ENCODE results near the gene ERCC2.
A peak's percentile ranks its signal among the peaks of the same experiment; 100 is the strongest.

Gene ERCC2

GRCh38 chr19:45376045-45376724, 5.8 kb upstream of the ERCC2 start:
- Mint-ChIP-seq H3K4me3 (no peak overlapping the region), H3K4me1 (peaks cover 11% of the 10 kb centered on the region), H3K9me3 (no peaks in the 10 kb centered on the region), H3K27ac (peak overlapping the region; percentile 64), H3K36me3 (no peaks in the 10 kb centered on the region)
- ATAC-seq (no peak), DNase-seq (ENCODE audit: low spot score in 2 of 2) (no peak)

GRCh38 chr19:45368737-45369340, 1.5 kb downstream of the ERCC2 start:
- H3K27ac Mint-ChIP-seq, result no peak overlapping the region
- ATAC-seq (no peak), DNase-seq (ENCODE audit: low spot score in 2 of 2) (no peak)
- H3K4me3 Mint-ChIP-seq, result peak overlapping the region; percentile 37
- peaks cover 11% of the 10 kb centered on the region for H3K4me1 Mint-ChIP-seq
- no peaks in the 10 kb centered on the region for H3K9me3 Mint-ChIP-seq
- peaks cover 6% of the 10 kb centered on the region for H3K36me3 Mint-ChIP-seq

GRCh38 chr19:45368127-45368526, 2.2 kb downstream of the ERCC2 start:
- Mint-ChIP-seq H3K4me3 (peak overlapping the region; percentile 37), H3K36me3 (peaks cover 6% of the 10 kb centered on the region), H3K27ac (no peak overlapping the region), H3K4me1 (peaks cover 11% of the 10 kb centered on the region), H3K9me3 (no peaks in the 10 kb centered on the region)
- DNase-seq (ENCODE audit: low spot score in 2 of 2), result no peak
- ATAC-seq, result no peak

- ATAC-seq (no peak), DNase-seq (ENCODE audit: low spot score in 2 of 2) (no peak)
- peaks cover 6% of the 10 kb centered on the region for H3K4me1 Mint-ChIP-seq
- H3K36me3 Mint-ChIP-seq, result peaks cover 7% of the 10 kb centered on the region
- no peak overlapping the region for H3K27ac Mint-ChIP-seq
- H3K9me3 Mint-ChIP-seq, result no peaks in the 10 kb centered on the region
- no peak overlapping the region for H3K4me3 Mint-ChIP-seq
Observed at GRCh38 chr19:45364696-45365095, 5.7 kb downstream of the ERCC2 start.

GRCh38 chr19:45363861-45364459, 6.4 kb downstream of the ERCC2 start:
- Mint-ChIP-seq H3K4me1 (peaks cover 4% of the 10 kb centered on the region), H3K9me3 (no peaks in the 10 kb centered on the region), H3K4me3 (no peak overlapping the region), H3K27ac (no peak overlapping the region), H3K36me3 (peaks cover 15% of the 10 kb centered on the region)
- DNase-seq (ENCODE audit: low spot score in 2 of 2) (no peak), ATAC-seq (no peak)

- no peak for DNase-seq (ENCODE audit: low spot score in 2 of 2)
- no peaks in the 10 kb centered on the region for H3K4me1 Mint-ChIP-seq
- peak overlapping the region; percentile 32 for H3K27ac Mint-ChIP-seq
- H3K9me3 Mint-ChIP-seq, result no peaks in the 10 kb centered on the region
- H3K4me3 Mint-ChIP-seq, result no peak overlapping the region
- ATAC-seq, result no peak
- H3K36me3 Mint-ChIP-seq, result peaks cover 26% of the 10 kb centered on the region
Observed at GRCh38 chr19:45362291-45362690, 8.1 kb downstream of the ERCC2 start.

GRCh38 chr19:45361608-45362007, 8.8 kb downstream of the ERCC2 start:
- Mint-ChIP-seq H3K4me3 (no peak overlapping the region), H3K27ac (peak overlapping the region; percentile 32), H3K4me1 (no peaks in the 10 kb centered on the region), H3K36me3 (peaks cover 26% of the 10 kb centered on the region), H3K9me3 (no peaks in the 10 kb centered on the region)
- DNase-seq (ENCODE audit: low spot score in 2 of 2), result no peak
- ATAC-seq, result no peak

DNA sequence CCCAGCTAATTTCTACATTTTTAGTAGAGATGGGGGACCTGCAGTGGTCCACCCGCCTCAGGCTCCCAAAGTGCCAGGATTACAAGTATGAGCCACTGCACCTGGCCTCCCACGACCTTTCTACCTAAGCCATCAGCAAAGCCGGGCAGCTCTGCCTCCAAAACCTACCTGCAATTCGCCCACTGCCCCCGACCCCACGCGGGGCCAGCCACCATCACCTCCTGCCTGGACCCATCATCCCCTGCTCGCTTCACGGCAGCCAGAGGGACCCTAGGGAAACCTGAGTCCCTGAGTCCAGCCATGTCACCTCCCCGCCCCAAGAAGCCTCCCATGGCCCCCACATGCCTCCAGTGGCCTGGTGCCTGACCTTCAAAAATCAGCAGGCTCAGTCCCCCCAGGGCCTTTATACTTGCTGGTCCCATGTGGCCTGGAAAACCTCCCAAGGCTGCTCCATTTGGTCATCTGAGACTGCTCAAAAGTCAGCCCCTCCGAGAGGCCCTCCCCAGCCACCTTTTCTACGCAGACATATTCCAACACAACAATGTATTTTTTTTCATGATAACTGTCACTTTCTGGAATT, 12.1 kb downstream of the ERCC2 start:
- H3K4me1 Mint-ChIP-seq, result no peaks in the 10 kb centered on the region

DNA sequence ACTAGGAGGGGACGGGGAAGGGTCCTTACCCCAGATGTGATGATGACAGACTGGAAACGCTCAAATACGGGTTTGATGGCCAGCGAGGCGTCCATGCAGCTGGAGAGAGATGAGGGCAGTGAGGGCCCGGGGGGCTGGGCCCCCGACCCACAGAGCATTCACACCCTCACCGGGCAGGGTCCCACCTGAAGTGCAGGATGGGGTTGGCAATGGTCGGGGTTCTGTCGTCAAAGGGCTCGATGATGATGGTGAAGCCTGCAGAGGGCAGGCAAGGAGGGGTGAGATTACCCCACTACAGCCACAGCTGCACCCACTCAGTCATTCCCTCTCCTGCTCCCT, 13.0 kb downstream of the ERCC2 start:
- H3K9me3 Mint-ChIP-seq, result no peaks in the 10 kb centered on the region
- no peaks in the 10 kb centered on the region for H3K4me1 Mint-ChIP-seq
- DNase-seq (ENCODE audit: low spot score in 2 of 2) (no peak), ATAC-seq (no peak)
- H3K27ac Mint-ChIP-seq, result no peak overlapping the region
- peaks cover 32% of the 10 kb centered on the region for H3K36me3 Mint-ChIP-seq
- H3K4me3 Mint-ChIP-seq, result no peak overlapping the region

More for the DNA sequence above, 12.1 kb downstream of the ERCC2 start:
- H3K27ac Mint-ChIP-seq, result peak overlapping the region; percentile 63
- H3K4me3 Mint-ChIP-seq, result no peak overlapping the region
- peaks cover 32% of the 10 kb centered on the region for H3K36me3 Mint-ChIP-seq
- ATAC-seq, result no peak
- no peak for DNase-seq (ENCODE audit: low spot score in 2 of 2)
- H3K9me3 Mint-ChIP-seq, result no peaks in the 10 kb centered on the region

DNA sequence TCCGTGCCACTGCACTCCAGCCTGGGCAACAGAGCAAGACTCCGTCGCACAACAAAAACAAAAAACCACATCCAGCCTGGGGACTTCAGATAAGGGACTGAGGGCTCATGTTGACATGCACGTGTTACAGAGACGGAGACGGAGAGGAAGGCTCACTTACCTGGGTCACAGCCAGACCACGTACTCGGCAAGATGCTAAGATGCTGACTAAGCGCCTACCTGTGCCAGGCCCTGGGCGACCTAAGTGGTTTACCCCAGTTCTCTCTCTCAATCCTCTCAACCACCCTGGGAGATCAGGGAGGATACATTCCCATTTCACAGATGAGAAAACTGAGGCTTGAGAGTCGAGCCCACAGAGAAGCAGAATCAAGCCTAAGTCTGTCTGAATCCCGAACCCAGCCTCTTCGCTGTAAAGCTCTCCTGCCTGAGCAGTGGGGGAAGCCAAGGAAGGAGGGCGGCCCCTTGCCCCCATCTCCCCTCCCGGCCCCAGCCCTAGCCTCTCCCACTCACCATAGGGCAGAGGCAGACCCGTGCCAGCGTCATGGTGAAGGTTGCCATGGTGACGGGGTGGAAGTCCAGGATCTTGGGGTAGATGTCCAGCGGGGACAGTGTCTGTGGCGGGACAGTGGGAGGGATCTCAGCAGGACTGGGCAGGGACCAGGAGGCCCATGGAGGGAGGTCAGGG, 13.5 kb downstream of the ERCC2 start:
- DNase-seq (ENCODE audit: low spot score in 2 of 2) (no peak), ATAC-seq (no peak)
- Mint-ChIP-seq H3K27ac (no peak overlapping the region), H3K4me3 (no peak overlapping the region), H3K36me3 (peaks cover 30% of the 10 kb centered on the region), H3K9me3 (no peaks in the 10 kb centered on the region), H3K4me1 (no peaks in the 10 kb centered on the region)

DNA sequence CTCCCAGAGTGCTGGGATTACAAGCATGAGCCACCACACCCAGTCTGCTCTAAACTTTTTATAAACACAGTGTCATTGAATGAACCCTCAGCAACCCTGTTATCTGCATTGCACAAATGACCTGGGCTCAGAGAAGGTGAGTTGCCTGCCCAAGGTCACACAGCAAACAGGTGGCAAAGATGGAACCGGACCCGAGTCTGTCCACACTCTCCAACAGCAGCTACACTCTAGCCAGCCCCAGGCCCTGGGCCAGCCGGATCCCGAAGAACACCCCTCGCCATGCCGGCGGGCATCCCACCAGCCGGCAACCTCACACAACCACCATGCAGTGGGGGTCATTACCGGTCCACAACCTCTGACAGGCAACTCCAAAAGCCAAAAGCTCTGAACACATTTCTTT, 14.5 kb downstream of the ERCC2 start:
- Mint-ChIP-seq H3K9me3 (no peaks in the 10 kb centered on the region), H3K4me3 (no peak overlapping the region), H3K27ac (no peak overlapping the region), H3K4me1 (no peaks in the 10 kb centered on the region), H3K36me3 (peaks cover 29% of the 10 kb centered on the region)
- ATAC-seq (no peak), DNase-seq (ENCODE audit: low spot score in 2 of 2) (no peak)

- peaks cover 33% of the 10 kb centered on the region for H3K36me3 Mint-ChIP-seq
- ATAC-seq (no peak), DNase-seq (ENCODE audit: low spot score in 2 of 2) (no peak)
- no peaks in the 10 kb centered on the region for H3K4me1 Mint-ChIP-seq
- H3K27ac Mint-ChIP-seq, result no peak overlapping the region
- H3K4me3 Mint-ChIP-seq, result no peak overlapping the region
- H3K9me3 Mint-ChIP-seq, result no peaks in the 10 kb centered on the region
Observed at GRCh38 chr19:45355402-45355801, 15.0 kb downstream of the ERCC2 start.

GRCh38 chr19:45354241-45354842, 16.0 kb downstream of the ERCC2 start:
- no peak overlapping the region for H3K4me3 Mint-ChIP-seq
- H3K9me3 Mint-ChIP-seq, result no peaks in the 10 kb centered on the region
- H3K36me3 Mint-ChIP-seq, result peaks cover 27% of the 10 kb centered on the region
- H3K27ac Mint-ChIP-seq, result no peak overlapping the region
- ATAC-seq, result no peak
- no peaks in the 10 kb centered on the region for H3K4me1 Mint-ChIP-seq
- no peak for DNase-seq (ENCODE audit: low spot score in 2 of 2)

GRCh38 chr19:45352914-45353796, 17.2 kb downstream of the ERCC2 start:
- ATAC-seq (no peak), DNase-seq (ENCODE audit: low spot score in 2 of 2) (no peak)
- Mint-ChIP-seq H3K4me3 (no peak overlapping the region), H3K4me1 (peaks cover under 1% of the 10 kb centered on the region), H3K36me3 (peaks cover 20% of the 10 kb centered on the region), H3K9me3 (no peaks in the 10 kb centered on the region), H3K27ac (no peak overlapping the region)

All from stimulated activated effector memory CD8-positive, alpha-beta T cell treated with anti-CD3 and anti-CD28 coated beads, Interleukin-12 subunit alpha, Interleukin-12 subunit beta, amount 100 ng/mL, for 72 hours (primary cell).